Fibroblast of lung (primary cell): ENCODE measurements around the gene CT45A10. TPM values are rescaled to one million over a fixed set of nuclear protein-coding genes. Genes with fewer than 3 reads are reported as not detected.
"Not testable (repeated sequence)": the region's sequence is repeated elsewhere in the genome, so short reads cannot be mapped to it uniquely, and the experiment has no call there.

Source experiments
- DNase-seq, 2 donors: peaks; one replicate each; pipeline versions ENCODE4 v3.0.0 to v3.0.0-alpha.2; 2010; ENCODE audit warnings: low read depth in 2 of 2
- H2AFZ ChIP-seq: 2 replicates; pipeline ENCODE4 v1.5.1; 2012; ENCODE audit warnings: low read length, control low read depth, inconsistent platforms
- H3K27ac ChIP-seq: 2 replicates; pipeline ENCODE4 v1.5.1; 2011; ENCODE audit warnings: low read length, control low read depth; ENCODE audit not compliant: insufficient read depth
- H3K27me3 ChIP-seq: 2 replicates; pipeline ENCODE4 v1.5.1; 2011; ENCODE audit warnings: mild to moderate bottlenecking, low read length; ENCODE audit not compliant: control insufficient read depth, insufficient read depth
- H3K36me3 ChIP-seq: 2 replicates; pipeline ENCODE4 v1.5.1; 2011; ENCODE audit warnings: low read length; ENCODE audit not compliant: control insufficient read depth, insufficient read depth
- H3K4me1 ChIP-seq: 2 replicates; pipeline ENCODE4 v1.5.1; 2011; ENCODE audit warnings: low read length; ENCODE audit not compliant: control insufficient read depth, insufficient read depth; ENCODE audit errors: extremely low read depth
- H3K4me2 ChIP-seq: 2 replicates; pipeline ENCODE4 v1.5.1; 2011; ENCODE audit warnings: low read length, control low read depth; ENCODE audit not compliant: insufficient read depth; ENCODE audit errors: extremely low read depth
- H3K4me3 ChIP-seq, 4 experiments: fragments of 200-600 bp in 1 of 4; sonication (generic) in 1 of 4; replicated peaks in 1 of 4; 2 replicates each; pipeline ENCODE4 v1.5.1; 2011 to 2016; ENCODE audit warnings: low read length in 4 of 4, low read depth in 3 of 4, mild to moderate bottlenecking in 3 of 4, control low read depth in 2 of 4, inconsistent platforms in 1 of 4, mixed read lengths in 1 of 4; ENCODE audit not compliant: insufficient read depth in 1 of 4; ENCODE audit errors: control extremely low read depth in 1 of 4
- H3K79me2 ChIP-seq: 2 replicates; pipeline ENCODE4 v1.5.1; 2012; ENCODE audit warnings: mild to moderate bottlenecking, low read length, inconsistent platforms; ENCODE audit not compliant: control insufficient read depth, insufficient read depth
- H3K9ac ChIP-seq: 2 replicates; pipeline ENCODE4 v1.5.1; 2011; ENCODE audit warnings: mild to moderate bottlenecking, low read length, control low read depth; ENCODE audit not compliant: insufficient read depth
- H3K9me3 ChIP-seq: 2 replicates; pipeline ENCODE4 v1.5.1; 2012; ENCODE audit warnings: low read depth, low read length; ENCODE audit not compliant: control insufficient read depth, insufficient read depth
- H4K20me1 ChIP-seq: 2 replicates; pipeline ENCODE4 v1.5.1; 2011; ENCODE audit warnings: low read length; ENCODE audit not compliant: control insufficient read depth, insufficient read depth; ENCODE audit errors: extremely low read depth
- CTCF ChIP-seq, 2 donors: IDR thresholded peaks in 1 of 2; conservative IDR thresholded peaks in 1 of 2; 1 replicate in 1 of 2; 2 replicates in 1 of 2; pipeline ENCODE4 v1.5.1; 2011 to 2012; ENCODE audit warnings: low read length in 2 of 2, control low read depth in 1 of 2, inconsistent platforms in 1 of 2, low read depth in 1 of 2, mild to moderate bottlenecking in 1 of 2
- EZH2 ChIP-seq: IDR thresholded peaks from 2 replicates; pipeline ENCODE4 v1.5.1; 2012; ENCODE audit warnings: low read length, control low read depth, mild to moderate bottlenecking; ENCODE audit errors: missing control alignments
- polyA plus RNA-seq, 2 donors: library from polyadenylated mRNA; depleted of rRNA in 1 of 2; stranded (reverse) in 1 of 2; unstranded in 1 of 2; fragments of >200 nt; gene quantifications; 2 replicates each; pipeline ENCODE4 v1.2.1, GENCODE V29; 2011 to 2012; ENCODE audit warnings: missing spikeins in 1 of 2
- total RNA-seq: library from RNA; depleted of rRNA; stranded (reverse); fragments of >200 nt; gene quantifications from 2 replicates; pipeline ENCODE4 v1.2.1, GENCODE V29; 2014

Gene CT45A10
- total and polyA plus RNA-seq, 2 donors (not counting 1 experiment from before 2014, with no cell fraction given): not detected

- Histone ChIP-seq H3K27ac (no peak overlapping the region), H3K4me2 (no peak overlapping the region), H3K4me1 (no peaks in the 10 kb centered on the region), H3K79me2 (no peaks in the 10 kb centered on the region), H3K27me3 (no peaks in the 10 kb centered on the region), H3K9ac (no peak overlapping the region), H4K20me1 (no peaks in the 10 kb centered on the region), H3K36me3 (no peaks in the 10 kb centered on the region), H2AFZ (no peak overlapping the region), H3K9me3 (no peaks in the 10 kb centered on the region), H3K4me3 (no peak overlapping the region)
- DNase-seq: no peak
- TF ChIP-seq EZH2 (no peak), CTCF (conservative IDR thresholded peaks at IDR 0.05 in 1 of 2, IDR thresholded peaks at IDR 0.05 in 1 of 2; ENCODE audit: low read depth in 1 of 2, low read length in 2 of 2) (no peak)
Measured at GRCh38 chrX:135923353-135923752, 30.1 kb upstream of the CT45A10 start.

- not testable (repeated sequence) for H4K20me1 ChIP-seq, DNase-seq, H3K27ac ChIP-seq, H3K27me3 ChIP-seq, H3K9me3 ChIP-seq, H3K9ac ChIP-seq, H3K4me2 ChIP-seq, H2AFZ ChIP-seq, H3K79me2 ChIP-seq, H3K36me3 ChIP-seq, H3K4me1 ChIP-seq, H3K4me3 ChIP-seq
Measured at GRCh38 chrX:135920516-135920915, 27.3 kb upstream of the CT45A10 start.

GRCh38 chrX:135914404-135914803, 21.2 kb upstream of the CT45A10 start:
- no peaks in the 10 kb centered on the region for H3K9me3 ChIP-seq
- TF ChIP-seq CTCF (conservative IDR thresholded peaks at IDR 0.05 in 1 of 2, IDR thresholded peaks at IDR 0.05 in 1 of 2; ENCODE audit: low read depth in 1 of 2, low read length in 2 of 2) (no peak), EZH2 (no peak)
- no peaks in the 10 kb centered on the region for H4K20me1 ChIP-seq
- no peak for DNase-seq
- H3K4me2 ChIP-seq: no peak overlapping the region
- H3K79me2 ChIP-seq: no peaks in the 10 kb centered on the region
- no peak overlapping the region for H3K4me3 ChIP-seq
- no peak overlapping the region for H3K9ac ChIP-seq
- H2AFZ ChIP-seq: no peak overlapping the region
- H3K27me3 ChIP-seq: no peaks in the 10 kb centered on the region
- H3K27ac ChIP-seq: no peak overlapping the region
- no peaks in the 10 kb centered on the region for H3K36me3 ChIP-seq
- no peaks in the 10 kb centered on the region for H3K4me1 ChIP-seq
